Eye (tissue), 1 donor: ENCODE measurements around the gene IFITM10.
"Not testable (repeated sequence)": the region's sequence is repeated elsewhere in the genome, so short reads cannot be mapped to it uniquely, and the experiment has no call there.

Source experiments
- DNase-seq: peaks from one replicate; pipeline ENCODE4 v3.0.0-alpha.2; 2015

The IFITM10 gene

DNA sequence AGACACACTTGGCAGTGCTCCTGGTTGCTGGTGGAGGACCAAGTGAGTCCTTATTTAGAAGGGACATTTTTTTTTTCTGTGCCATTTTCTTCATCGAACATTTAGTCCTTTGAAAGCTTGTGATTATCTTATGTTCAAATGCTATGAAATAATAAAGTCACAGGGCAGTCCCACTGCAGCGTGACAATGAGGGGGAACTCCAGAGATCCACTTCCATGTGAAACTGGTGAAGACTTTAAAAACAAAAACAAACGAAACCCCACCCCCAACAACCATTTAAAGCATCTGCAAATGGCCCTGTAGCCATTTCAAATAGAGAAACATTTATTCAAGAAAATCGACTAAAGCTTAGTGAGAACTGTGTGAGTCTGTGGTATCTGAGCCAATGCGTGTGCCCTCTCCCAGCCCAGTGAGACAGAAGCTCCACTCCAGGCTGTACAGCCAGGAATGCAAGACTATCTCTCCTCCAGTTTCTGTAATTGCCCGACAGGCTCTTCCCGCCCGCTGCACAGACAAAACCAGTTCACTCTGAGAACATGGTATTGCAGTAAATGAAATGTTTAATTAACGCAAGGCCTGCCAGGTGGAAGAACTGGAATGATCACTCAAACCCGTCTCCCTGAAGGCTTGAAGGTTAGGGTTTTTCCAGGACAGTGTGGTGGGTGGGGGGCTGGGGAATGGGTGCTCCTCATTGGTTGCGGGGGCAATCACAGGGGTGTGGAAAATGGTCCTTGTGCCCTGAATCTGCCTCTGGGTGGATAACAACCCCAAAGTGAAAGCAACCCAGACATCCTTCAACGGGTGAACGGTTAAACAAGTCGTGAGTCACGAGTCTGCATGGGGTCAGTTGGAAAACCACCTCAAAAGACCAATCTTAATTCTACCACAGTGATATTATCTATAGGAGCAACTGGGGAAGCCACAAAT lies 45.0 kb downstream of the IFITM10 start:
- DNase-seq = peak; percentile 43

DNA sequence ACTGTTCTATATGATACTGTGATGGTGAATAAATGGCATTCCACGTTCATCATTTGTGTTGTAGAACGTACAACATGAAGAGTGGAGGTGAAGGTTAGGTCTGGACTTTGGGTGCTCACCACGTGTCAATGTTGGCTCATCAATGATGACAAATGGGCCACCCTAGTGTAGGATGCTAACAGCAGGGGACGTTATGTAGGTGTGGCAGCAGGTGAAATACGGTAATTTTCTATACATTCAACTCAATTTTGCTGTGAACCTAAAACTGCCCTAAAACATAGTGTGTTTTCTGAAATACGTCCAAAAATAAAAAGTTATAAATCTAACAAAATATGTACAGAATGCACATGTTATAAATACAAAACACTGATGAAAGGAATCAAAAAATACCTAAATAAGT lies 47.2 kb downstream of the IFITM10 start:
- DNase-seq = no peak

DNA sequence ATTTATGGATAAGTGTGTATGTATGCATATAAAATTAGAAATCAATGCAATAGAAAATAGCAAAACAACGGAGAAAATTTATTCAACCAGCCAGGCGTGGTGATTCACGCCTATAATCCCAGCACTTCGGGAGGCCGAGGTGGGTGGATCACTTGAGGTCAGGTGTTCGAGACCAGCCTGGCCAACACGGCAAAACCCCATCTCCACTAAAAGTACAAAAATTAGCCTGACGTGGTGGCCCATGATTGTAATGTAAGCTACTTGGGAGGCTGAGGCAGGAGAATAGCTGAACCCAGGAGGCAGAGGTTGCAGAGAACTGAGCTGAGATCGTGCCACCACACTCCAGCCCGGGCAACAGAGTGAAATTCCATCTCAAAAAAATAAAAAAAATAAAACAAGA lies 47.9 kb downstream of the IFITM10 start:
- DNase-seq = no peak

GRCh38 chr11:1701091-1701807 lies 49.1 kb downstream of the IFITM10 start:
- no peak for DNase-seq

GRCh38 chr11:1699771-1700170 lies 50.6 kb downstream of the IFITM10 start:
- DNase-seq = no peak

DNA sequence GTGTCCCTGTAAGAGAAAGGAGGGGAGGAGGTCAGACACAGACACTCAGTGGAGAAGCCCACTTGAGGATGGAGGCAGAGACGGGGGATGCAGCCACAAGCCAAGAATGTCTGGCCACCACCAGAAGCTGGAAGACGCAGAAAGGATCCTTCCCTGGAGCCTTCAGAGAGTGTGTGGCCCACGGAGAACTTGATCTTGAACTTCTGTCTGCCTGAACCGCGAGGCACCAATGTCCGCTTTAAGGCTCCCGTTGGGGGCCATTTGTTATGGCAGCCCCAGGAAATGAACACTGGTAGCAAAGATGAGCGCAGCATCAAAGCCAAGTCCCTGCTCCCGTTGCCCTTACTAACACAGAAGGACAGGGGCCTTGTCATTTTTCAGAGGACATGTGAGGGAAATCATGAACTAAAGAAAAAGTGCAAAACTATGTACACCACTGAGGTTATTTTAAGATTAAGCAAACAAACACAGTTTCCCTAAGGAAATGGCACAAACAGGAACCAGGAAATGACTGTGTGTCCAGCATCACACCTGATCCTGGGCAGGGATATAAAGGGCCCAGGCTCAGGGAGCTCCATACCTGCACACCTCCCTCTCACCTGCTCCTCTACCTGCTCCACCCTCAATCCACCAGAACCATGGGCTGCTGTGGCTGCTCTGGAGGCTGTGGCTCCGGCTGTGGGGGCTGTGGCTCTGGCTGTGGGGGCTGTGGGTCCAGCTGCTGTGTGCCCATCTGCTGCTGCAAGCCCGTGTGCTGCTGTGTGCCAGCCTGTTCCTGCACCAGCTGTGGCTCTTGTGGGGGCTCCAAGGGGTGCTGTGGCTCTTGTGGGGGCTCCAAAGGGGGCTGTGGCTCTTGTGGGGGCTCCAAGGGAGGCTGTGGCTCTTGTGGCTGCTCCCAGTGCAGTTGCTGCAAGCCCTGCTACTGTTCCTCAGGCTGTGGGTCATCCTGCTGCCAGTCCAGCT lies 53.5 kb downstream of the IFITM10 start, which contains the start of gene KRTAP5-6:
Gene KRTAP5-6, plus strand, starts transcription at position 588 of the 963 bp plus-strand sequence. Its CDS starts 51 bp downstream, at position 639.
- DNase-seq = no peak

- DNase-seq = no peak
These were observed 54.8 kb downstream of the IFITM10 start for GRCh38 chr11:1695548-1696108.

GRCh38 chr11:1694846-1695547 lies 55.4 kb downstream of the IFITM10 start:
- no peak for DNase-seq

DNA sequence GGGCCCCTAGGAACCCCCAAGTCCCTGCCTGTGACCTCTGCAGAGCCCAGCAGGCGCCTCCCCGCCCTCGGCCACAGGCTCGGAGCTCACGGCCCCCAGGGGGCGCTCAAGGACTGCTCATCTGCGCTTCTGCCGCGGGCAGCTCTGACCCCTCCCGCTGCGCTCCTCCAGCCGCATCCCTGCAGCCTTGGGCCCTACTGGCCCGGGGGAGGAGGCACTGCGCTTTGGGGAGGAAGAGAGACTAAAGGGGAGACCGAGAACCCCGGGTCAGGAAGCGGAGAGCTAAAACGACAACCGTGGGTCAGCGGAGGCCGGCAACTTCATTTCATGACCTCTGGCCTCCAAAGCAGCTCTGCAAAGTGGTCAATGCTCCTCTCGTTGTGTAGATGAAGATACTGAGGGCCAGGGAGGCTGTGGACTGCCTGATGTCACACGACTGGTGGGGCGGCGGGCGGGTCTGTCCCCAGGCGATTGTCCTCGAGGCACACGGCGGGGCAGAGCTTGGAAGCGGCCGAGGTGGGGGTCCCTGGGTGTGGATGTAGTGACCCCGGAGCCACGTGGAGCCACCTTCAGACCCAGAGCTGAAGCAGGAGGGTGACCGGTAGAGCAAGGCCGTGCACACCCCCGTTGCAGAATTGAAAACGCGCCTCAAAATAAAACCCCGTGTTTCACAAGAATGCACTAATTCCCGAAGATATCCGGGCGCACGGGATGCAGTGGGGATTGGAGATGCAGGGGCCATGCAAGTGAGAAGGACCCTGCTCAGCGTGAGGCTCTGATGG lies 56.1 kb downstream of the IFITM10 start:
- peak; percentile 96 for DNase-seq

- peak; percentile 94 for DNase-seq
These were observed 56.9 kb downstream of the IFITM10 start for GRCh38 chr11:1693327-1694063.

- no peak for DNase-seq
These were observed 57.6 kb downstream of the IFITM10 start for GRCh38 chr11:1692708-1693326.

DNA sequence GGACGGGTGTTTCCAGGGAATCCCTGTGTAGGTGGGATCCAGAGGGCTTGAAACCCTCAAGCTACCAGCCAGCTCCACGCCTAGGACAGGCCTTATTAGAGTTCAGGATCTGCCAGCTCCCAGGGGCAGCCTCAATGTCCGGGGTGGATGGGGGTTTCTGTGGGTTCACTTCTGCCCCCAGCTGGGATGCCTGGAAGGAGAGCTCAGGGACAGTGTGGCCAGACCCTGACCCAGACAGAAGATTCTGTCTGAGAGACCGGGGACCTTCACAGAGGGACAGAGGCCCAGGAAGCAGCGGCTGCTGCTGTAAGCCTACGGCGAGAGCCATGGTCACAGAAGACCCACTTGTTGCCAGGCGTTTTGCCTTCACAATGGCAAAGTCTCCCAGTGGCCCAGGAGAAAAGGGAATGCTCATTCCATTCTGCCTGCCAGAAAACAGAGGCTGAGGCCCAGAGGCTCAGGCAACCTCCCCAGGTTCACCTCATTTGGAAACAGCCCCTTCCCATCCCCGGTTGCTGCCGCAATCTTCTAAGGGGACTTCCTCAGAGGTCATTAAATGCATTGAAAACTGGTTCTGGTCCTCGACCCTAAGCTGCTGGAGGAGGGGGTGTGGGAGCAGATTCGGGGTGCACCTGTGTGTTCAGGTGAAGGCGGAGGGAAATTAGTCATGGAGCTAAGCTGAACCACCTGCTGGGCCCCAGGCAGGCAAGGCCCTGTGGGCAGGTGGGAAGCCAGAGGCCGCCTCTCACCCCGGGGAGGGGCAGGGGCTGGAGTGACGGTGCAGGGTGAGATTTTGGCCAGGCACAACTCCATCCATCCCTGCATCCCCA lies 58.3 kb downstream of the IFITM10 start:
- no peak for DNase-seq

DNA sequence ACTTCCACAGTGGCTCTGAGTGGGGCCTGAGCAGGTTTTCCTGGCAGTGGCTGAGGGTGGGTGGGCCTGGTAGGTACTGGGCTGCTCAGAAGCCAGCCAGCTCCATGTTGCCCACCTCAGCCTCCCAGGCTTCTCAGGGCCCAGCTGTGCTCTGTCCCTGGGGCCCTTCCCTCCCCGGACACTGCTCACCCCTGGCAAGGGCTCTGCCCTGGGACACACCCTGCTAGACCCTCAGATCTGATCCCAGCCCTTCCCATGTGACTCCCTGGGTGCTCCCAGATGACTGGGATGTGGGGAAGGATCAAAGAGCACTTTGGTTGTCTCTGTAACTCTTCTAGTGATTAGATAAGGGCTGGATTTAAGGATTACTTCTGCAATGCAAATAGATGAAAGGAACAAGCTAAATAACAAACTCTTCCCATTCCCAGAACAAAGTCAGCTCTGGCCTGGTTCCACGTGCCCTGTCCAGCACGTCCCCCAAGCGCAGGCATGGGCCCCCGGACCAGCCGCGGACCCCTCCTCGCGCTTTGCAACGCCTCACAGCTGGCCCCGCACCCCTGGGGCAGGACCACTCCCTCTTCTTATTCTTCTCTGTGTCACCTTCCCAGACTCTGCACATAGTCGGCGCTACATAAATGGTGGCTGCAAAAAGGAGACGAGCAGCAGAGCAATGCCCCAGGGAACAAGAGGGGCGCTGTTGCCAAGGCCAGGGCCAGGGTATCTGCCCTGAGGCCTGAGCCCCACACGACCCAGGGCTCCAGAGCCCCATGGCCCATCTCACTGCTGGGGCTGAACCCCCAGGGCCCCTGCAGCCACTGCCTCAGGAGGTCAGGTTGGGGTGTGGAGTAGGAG lies 59.1 kb downstream of the IFITM10 start:
- no peak for DNase-seq

- no peak for DNase-seq
These were observed 60.0 kb downstream of the IFITM10 start for GRCh38 chr11:1690167-1691025.

GRCh38 chr11:1689250-1690166 lies 60.9 kb downstream of the IFITM10 start:
- not testable (repeated sequence) for DNase-seq
